AG10803 (cell line): ENCODE measurements around the gene BTBD19.
A peak's percentile ranks its signal among the peaks of the same experiment; 100 is the strongest.

ENCODE experiments used
- DNase-seq: peaks from one replicate; pipeline ENCODE4 v3.0.0; 2010; ENCODE audit warnings: low read depth
- H3K4me3 ChIP-seq: 2 replicates; pipeline ENCODE4 v1.5.1; 2011; ENCODE audit warnings: mild to moderate bottlenecking, low read length, control low read depth
- TF ChIP-seq, protein P1 (sequence below): conservative IDR thresholded peaks from 2 replicates; pipeline ENCODE4 v1.5.1; 2011; ENCODE audit warnings: mild to moderate bottlenecking, low read length, control low read depth, inconsistent platforms

Gene BTBD19

GRCh38 chr1:44817307-44817706 lies 9.0 kb downstream of the BTBD19 start:
- TF ChIP-seq, protein P1, sequence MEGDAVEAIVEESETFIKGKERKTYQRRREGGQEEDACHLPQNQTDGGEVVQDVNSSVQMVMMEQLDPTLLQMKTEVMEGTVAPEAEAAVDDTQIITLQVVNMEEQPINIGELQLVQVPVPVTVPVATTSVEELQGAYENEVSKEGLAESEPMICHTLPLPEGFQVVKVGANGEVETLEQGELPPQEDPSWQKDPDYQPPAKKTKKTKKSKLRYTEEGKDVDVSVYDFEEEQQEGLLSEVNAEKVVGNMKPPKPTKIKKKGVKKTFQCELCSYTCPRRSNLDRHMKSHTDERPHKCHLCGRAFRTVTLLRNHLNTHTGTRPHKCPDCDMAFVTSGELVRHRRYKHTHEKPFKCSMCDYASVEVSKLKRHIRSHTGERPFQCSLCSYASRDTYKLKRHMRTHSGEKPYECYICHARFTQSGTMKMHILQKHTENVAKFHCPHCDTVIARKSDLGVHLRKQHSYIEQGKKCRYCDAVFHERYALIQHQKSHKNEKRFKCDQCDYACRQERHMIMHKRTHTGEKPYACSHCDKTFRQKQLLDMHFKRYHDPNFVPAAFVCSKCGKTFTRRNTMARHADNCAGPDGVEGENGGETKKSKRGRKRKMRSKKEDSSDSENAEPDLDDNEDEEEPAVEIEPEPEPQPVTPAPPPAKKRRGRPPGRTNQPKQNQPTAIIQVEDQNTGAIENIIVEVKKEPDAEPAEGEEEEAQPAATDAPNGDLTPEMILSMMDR: no peak
- DNase-seq: no peak
- no peak overlapping the region for H3K4me3 ChIP-seq

GRCh38 chr1:44817771-44818495 lies 9.6 kb downstream of the BTBD19 start:
- TF ChIP-seq, protein P1: no peak
- no peak for DNase-seq
- H3K4me3 ChIP-seq: no peak overlapping the region

DNA sequence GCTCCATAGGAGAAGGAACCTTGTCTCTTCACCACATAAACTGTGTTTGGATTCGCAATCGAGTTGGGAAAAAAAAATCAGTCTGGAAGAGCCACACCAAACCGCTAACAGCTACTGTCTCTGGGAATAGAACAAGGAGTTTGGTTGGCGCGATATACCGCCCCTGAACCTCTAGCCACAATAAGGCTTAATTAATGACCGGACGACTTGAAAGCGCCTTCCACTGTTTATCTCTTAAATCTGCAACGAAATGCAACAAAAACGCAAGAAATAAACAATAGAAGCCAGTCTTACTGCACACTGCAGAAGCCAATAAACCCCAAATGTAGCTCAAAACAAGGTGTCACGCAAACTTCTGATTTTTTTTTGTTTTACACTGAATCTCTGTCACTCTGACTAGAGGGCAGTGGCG lies 10.9 kb downstream of the BTBD19 start:
- no peak for DNase-seq
- H3K4me3 ChIP-seq: peak overlapping the region; percentile 52
- TF ChIP-seq, protein P1: no peak

GRCh38 chr1:44819608-44820327 lies 11.4 kb downstream of the BTBD19 start:
- DNase-seq: peak; percentile 87
- TF ChIP-seq, protein P1: peak; percentile 18
- peak overlapping the region; percentile 65 for H3K4me3 ChIP-seq

GRCh38 chr1:44820328-44821239 lies 12.3 kb downstream of the BTBD19 start:
- H3K4me3 ChIP-seq: peak overlapping the region; percentile 65
- TF ChIP-seq, protein P1: no peak
- no peak for DNase-seq

DNA sequence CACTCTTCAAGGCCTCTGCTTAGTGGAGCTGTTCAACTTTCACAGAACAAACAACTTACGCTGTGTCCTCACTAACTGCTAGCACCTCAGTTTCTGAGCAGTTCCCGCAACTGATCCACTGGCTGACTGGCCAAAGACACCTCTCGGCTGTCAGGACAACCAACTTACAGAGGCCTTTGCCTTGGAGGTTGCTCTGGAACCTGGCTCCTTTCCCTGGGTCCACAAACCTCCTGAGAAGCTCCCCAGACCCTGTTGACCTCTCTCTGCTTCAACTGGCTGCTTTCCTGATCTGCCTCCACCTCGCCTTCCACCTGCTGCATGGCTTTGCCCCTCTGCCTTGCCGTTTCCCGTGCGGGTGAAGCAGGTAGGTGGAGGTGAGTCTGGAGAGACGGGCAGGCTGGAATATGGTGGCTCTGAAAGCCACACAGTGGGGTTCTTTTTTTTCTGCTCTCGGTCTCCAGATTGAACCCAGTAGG lies 13.0 kb downstream of the BTBD19 start:
- TF ChIP-seq, protein P1: no peak
- DNase-seq: no peak
- no peak overlapping the region for H3K4me3 ChIP-seq
